ENCODE data around the gene FNDC5.

Gene FNDC5

GRCh38 chr1:32883338-32884031 is 12.8 kb upstream of the FNDC5 start:
- DNase-seq, result no peak

GRCh38 chr1:32881871-32882850 is 11.4 kb upstream of the FNDC5 start:
- DNase-seq, result peak in 1 of 2 experiments; percentile 22

GRCh38 chr1:32881291-32881690 is 10.6 kb upstream of the FNDC5 start:
- DNase-seq, result no peak

GRCh38 chr1:32878637-32879041 is 7.9 kb upstream of the FNDC5 start:
- no peak for DNase-seq

- no peak for DNase-seq
Observed at GRCh38 chr1:32878183-32878582, 7.5 kb upstream of the FNDC5 start.

GRCh38 chr1:32877211-32878110 is 6.7 kb upstream of the FNDC5 start:
- DNase-seq, result peak in 1 of 2 experiments; percentile 40

GRCh38 chr1:32876341-32877210 is 5.9 kb upstream of the FNDC5 start:
- DNase-seq, result peak in 1 of 2 experiments; percentile 12

- no peak for DNase-seq
Observed at GRCh38 chr1:32874860-32875752, 4.4 kb upstream of the FNDC5 start.

- no peak for DNase-seq
Observed at GRCh38 chr1:32873484-32873883, 2.8 kb upstream of the FNDC5 start.

- no peak for DNase-seq
Observed at GRCh38 chr1:32872192-32872460, 1.4 kb upstream of the FNDC5 start.

GRCh38 chr1:32871364-32872191 is 866 bp upstream of the FNDC5 start:
- DNase-seq, result no peak

GRCh38 chr1:32869923-32870614 is 643 bp downstream of the FNDC5 start:
- no peak for DNase-seq

GRCh38 chr1:32868806-32869455 is 1.8 kb downstream of the FNDC5 start:
- no peak for DNase-seq

GRCh38 chr1:32868085-32868484 is 2.6 kb downstream of the FNDC5 start:
- DNase-seq, result no peak

- DNase-seq, result no peak
Observed at GRCh38 chr1:32867671-32868070, 3.0 kb downstream of the FNDC5 start.

- no peak for DNase-seq
Observed at GRCh38 chr1:32867151-32867550, 3.6 kb downstream of the FNDC5 start.

GRCh38 chr1:32865639-32866405 is 4.9 kb downstream of the FNDC5 start:
- DNase-seq, result no peak

- DNase-seq, result no peak
Observed at GRCh38 chr1:32864375-32865019, 6.2 kb downstream of the FNDC5 start.
